B cell (primary cell): ENCODE data around the gene PLCB3. TPM values are rescaled to one million over a fixed set of nuclear protein-coding genes. Genes with fewer than 3 reads are reported as not detected.

Source experiments
- ATAC-seq: fragments of 200-7000 bp; cut with Tn5 transposase; one replicate; pipeline ENCODE4 v1.10.0; 2021; ENCODE audit warnings: low read depth, mild to moderate bottlenecking, moderate number of reproducible peaks, moderate library complexity
- CTCF ChIA-PET: fragments of 350-600 bp; sonication (Branson Sonifier 250); formaldehyde crosslinking; loops from one replicate; lab custom pipeline; 2021; ENCODE audit warnings: antibody characterized with exemption, inconsistent platforms; lab: Charles Lee
- POLR2A ChIA-PET: fragments of 350-600 bp; sonication (Branson Sonifier 250); formaldehyde crosslinking; loops from one replicate; lab custom pipeline; 2021; ENCODE audit warnings: antibody characterized with exemption; lab: Charles Lee
- DNase-seq: peaks from one replicate; pipeline ENCODE4 v3.0.0; 2013
- H2AFZ ChIP-seq: 2 replicates; pipeline ENCODE4 v1.6.1; 2012; ENCODE audit warnings: mild to moderate bottlenecking, low read depth, low read length; ENCODE audit not compliant: insufficient read depth, poor library complexity, severe bottlenecking
- H3K27ac ChIP-seq, 2 donors: 1 replicate in 1 of 2; 2 replicates in 1 of 2; pipeline ENCODE4 v1.5.1; 2012 to 2013; ENCODE audit warnings: low read length in 2 of 2, mild to moderate bottlenecking in 2 of 2, moderate library complexity in 1 of 2
- H3K27me3 ChIP-seq, 4 experiments: fragments of 200-600 bp in 1 of 4; sonication (generic) in 1 of 4; replicated peaks in 1 of 4; 1 replicate in 2 of 4; 2 replicates in 2 of 4; pipeline versions ENCODE4 v1.6.1 to v1.7.0; 2013 to 2016; ENCODE audit warnings: low read length in 3 of 4, mild to moderate bottlenecking in 2 of 4, mixed read lengths in 1 of 4, moderate library complexity in 1 of 4; ENCODE audit not compliant: insufficient read depth in 4 of 4, control insufficient read depth in 3 of 4; ENCODE audit errors: control extremely low read depth in 1 of 4
- H3K36me3 ChIP-seq, 2 experiments: replicated peaks in 1 of 2; 1 replicate in 1 of 2; 2 replicates in 1 of 2; pipeline versions ENCODE4 v1.6.1 to v1.7.1; 2013; ENCODE audit warnings: low read length in 1 of 2; ENCODE audit not compliant: insufficient read depth in 2 of 2, control insufficient read depth in 1 of 2; ENCODE audit errors: control extremely low read depth in 1 of 2, extremely low read depth in 1 of 2
- H3K4me1 ChIP-seq, 2 donors: fragments of 200-600 bp in 1 of 2; sonication (generic) in 1 of 2; 1 replicate in 1 of 2; 2 replicates in 1 of 2; pipeline versions ENCODE4 v1.5.1 to v1.6.1; 2013 to 2017; ENCODE audit warnings: low read length in 2 of 2; ENCODE audit not compliant: control insufficient read depth in 2 of 2, insufficient read depth in 2 of 2
- H3K4me2 ChIP-seq: replicated peaks from 2 replicates; pipeline ENCODE3; 2012; ENCODE audit warnings: mild to moderate bottlenecking, low read depth, low read length; ENCODE audit not compliant: poor library complexity, severe bottlenecking
- H3K4me3 ChIP-seq, 5 experiments: fragments of 200-600 bp in 1 of 5; sonication (generic) in 1 of 5; 1 replicate in 3 of 5; 2 replicates in 2 of 5; pipeline versions ENCODE4 v1.5.1 to v1.7.0; 2011 to 2016; ENCODE audit warnings: low read length in 4 of 5, mild to moderate bottlenecking in 4 of 5, low read depth in 2 of 5, control low read depth in 1 of 5, moderate library complexity in 1 of 5; ENCODE audit not compliant: insufficient read depth in 1 of 5; ENCODE audit errors: control extremely low read depth in 1 of 5, extremely low read depth in 1 of 5
- H3K79me2 ChIP-seq: fragments of 200-600 bp; sonication (generic); one replicate; pipeline ENCODE4 v1.6.0; 2016; ENCODE audit warnings: low read length; ENCODE audit not compliant: control insufficient read depth, insufficient read depth
- H3K9ac ChIP-seq: fragments of 200-600 bp; sonication (generic); 2 replicates; pipeline ENCODE4 v1.6.1; 2017; ENCODE audit warnings: mild to moderate bottlenecking, low read length, moderate library complexity
- H3K9me3 ChIP-seq, 3 donors: one replicate each; pipeline versions ENCODE4 v1.6.1 to v1.7.1; 2013; ENCODE audit warnings: low read length in 2 of 3; ENCODE audit not compliant: control insufficient read depth in 2 of 3, insufficient read depth in 1 of 3; ENCODE audit errors: control extremely low read depth in 1 of 3
- H4K20me1 ChIP-seq: 2 replicates; pipeline ENCODE4 v1.6.0; 2012; ENCODE audit warnings: mild to moderate bottlenecking, low read length; ENCODE audit not compliant: insufficient read depth, control insufficient read depth, poor library complexity, severe bottlenecking
- H3K27ac Mint-ChIP-seq: one replicate; pipeline ENCODE4 v1.8.0; 2021; ENCODE audit warnings: mixed read lengths
- H3K27me3 Mint-ChIP-seq: one replicate; pipeline ENCODE4 v1.8.0; 2021; ENCODE audit warnings: mixed read lengths
- H3K4me1 Mint-ChIP-seq: one replicate; pipeline ENCODE4 v1.8.0; 2021; ENCODE audit warnings: mixed read lengths
- H3K4me3 Mint-ChIP-seq: one replicate; pipeline ENCODE4 v1.8.0; 2021; ENCODE audit warnings: mixed read lengths
- H3K9me3 Mint-ChIP-seq: one replicate; pipeline ENCODE4 v1.8.0; 2022; ENCODE audit warnings: mixed read lengths; ENCODE audit not compliant: insufficient read depth
- EZH2 ChIP-seq: IDR thresholded peaks from 2 replicates; pipeline ENCODE4 v1.6.1; 2012; ENCODE audit warnings: borderline replicate concordance, low read depth, mild to moderate bottlenecking, moderate library complexity, low read length; ENCODE audit not compliant: insufficient read depth, poor library complexity, severe bottlenecking
- WGBS: methylation state at CpG from one replicate; pipeline ENCODE4 v1.1.5; 2013; ENCODE audit warnings: missing lambda C conversion rate; ENCODE audit not compliant: insufficient coverage; 5-methylcytosine and 5-hydroxymethylcytosine counted together
- intact Hi-C: fragments of 100-400 bp; cut with micrococcal nuclease; formaldehyde crosslinking; loops from one replicate; pipeline ENCODE4 v1.10.0; 2022
- polyA plus RNA-seq: library from polyadenylated mRNA; depleted of rRNA; stranded (reverse); fragments of >200 nt; gene quantifications from 2 replicates; pipeline ENCODE4 v1.2.3, GENCODE V29; 2012
- total RNA-seq, 2 donors: library from RNA; stranded (reverse); fragments of 120-200 nt in 1 of 2; gene quantifications; 1 replicate in 1 of 2; 2 replicates in 1 of 2; pipeline versions ENCODE4 v1.2.3 to v1.2.4, GENCODE V29; 2013 to 2022
- TF ChIP-seq, protein P1 (sequence below): fragments of 200-600 bp; IDR thresholded peaks from one replicate; pipeline ENCODE4 v1.8.0; 2022; ENCODE audit warnings: antibody characterized with exemption, mild to moderate bottlenecking

Gene PLCB3
- total and polyA plus RNA-seq, 2 donors (not counting 1 experiment from before 2014, with no cell fraction given): 3.0 to 8.1 TPM

DNA sequence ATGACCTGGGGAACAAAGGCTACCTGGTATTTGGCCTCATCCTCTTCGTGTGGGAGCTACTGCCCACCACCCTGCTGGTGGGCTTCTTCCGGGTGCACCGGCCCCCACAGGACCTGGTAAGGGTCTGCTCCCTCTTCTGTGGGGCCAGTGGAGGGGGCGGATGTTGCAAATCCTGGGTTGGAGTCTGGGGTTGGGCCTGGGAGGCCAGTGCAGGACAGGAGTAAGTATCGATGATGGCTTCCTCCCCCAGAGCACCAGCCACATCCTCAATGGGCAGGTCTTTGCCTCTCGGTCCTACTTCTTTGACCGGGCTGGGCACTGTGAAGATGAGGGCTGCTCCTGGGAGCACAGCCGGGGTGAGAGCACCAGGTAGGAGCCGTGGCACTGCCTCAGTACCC lies 37.0 kb downstream of the PLCB3 start:
- H3K27ac Mint-ChIP-seq: no peak overlapping the region
- no peak overlapping the region for H3K4me3 Mint-ChIP-seq

DNA sequence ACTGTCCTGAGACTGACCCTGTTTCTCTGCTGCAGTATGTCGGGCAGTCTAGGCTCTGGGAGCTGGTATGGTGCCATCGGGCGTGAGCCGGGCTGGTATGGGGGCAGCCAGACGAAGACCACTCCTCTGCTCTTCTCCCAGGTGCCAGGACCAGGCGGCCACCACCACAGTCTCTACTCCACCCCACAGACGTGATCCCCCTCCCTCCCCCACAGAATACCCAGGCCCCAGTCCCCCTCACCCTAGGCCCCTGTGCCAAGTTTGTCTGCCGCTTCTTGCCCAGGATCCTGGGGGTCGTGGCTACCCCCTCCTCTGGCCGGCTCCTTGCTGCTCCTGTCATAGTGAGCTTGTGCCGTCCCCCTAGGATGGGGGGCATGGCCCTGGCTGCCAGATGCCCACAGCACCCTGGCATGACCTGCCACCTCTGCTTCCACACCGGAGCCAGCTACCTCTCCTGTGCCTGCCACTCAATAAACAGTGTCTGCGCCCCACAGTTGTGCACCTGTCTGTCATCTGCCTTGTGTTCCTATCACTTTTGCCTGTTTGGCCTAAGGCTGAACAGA lies 37.8 kb downstream of the PLCB3 start:
- peaks cover 16% of the 10 kb centered on the region for H3K79me2 ChIP-seq
- intact Hi-C loops: no loop called here
- no peak for TF ChIP-seq EZH2
- TF ChIP-seq, protein P1, sequence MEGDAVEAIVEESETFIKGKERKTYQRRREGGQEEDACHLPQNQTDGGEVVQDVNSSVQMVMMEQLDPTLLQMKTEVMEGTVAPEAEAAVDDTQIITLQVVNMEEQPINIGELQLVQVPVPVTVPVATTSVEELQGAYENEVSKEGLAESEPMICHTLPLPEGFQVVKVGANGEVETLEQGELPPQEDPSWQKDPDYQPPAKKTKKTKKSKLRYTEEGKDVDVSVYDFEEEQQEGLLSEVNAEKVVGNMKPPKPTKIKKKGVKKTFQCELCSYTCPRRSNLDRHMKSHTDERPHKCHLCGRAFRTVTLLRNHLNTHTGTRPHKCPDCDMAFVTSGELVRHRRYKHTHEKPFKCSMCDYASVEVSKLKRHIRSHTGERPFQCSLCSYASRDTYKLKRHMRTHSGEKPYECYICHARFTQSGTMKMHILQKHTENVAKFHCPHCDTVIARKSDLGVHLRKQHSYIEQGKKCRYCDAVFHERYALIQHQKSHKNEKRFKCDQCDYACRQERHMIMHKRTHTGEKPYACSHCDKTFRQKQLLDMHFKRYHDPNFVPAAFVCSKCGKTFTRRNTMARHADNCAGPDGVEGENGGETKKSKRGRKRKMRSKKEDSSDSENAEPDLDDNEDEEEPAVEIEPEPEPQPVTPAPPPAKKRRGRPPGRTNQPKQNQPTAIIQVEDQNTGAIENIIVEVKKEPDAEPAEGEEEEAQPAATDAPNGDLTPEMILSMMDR: no peak
- no peak for DNase-seq
- no peak overlapping the region for H3K4me3 ChIP-seq
- H3K27ac ChIP-seq: no peak overlapping the region
- Mint-ChIP-seq H3K27me3 (peaks cover 17% of the 10 kb centered on the region), H3K9me3 (no peaks in the 10 kb centered on the region), H3K27ac (no peak overlapping the region), H3K4me3 (no peak overlapping the region), H3K4me1 (peaks cover 19% of the 10 kb centered on the region)
- H3K4me2 ChIP-seq: no peak overlapping the region
- no peaks in the 10 kb centered on the region for H3K36me3 ChIP-seq
- no peak overlapping the region for H2AFZ ChIP-seq
- peaks cover 0 to 11% (median 0%) of the 10 kb centered on the region in 3 donors for H3K9me3 ChIP-seq
- no peak overlapping the region for H3K9ac ChIP-seq
- POLR2A ChIA-PET: no interaction called here
- H4K20me1 ChIP-seq: peaks cover 32% of the 10 kb centered on the region
- 96% methylated on average over 12 of the region's 13 CpGs for WGBS
- CTCF ChIA-PET: interaction anchor here (1.2 to 6.8 kb wide), 5 partner anchors 14 to 85 kb away, joined by 3 to 47 read pairs (median 6); partner anchors contain the start of gene CATSPERZ
- peaks cover 0 to 32% (median 20%) of the 10 kb centered on the region in 4 experiments for H3K27me3 ChIP-seq
- no peak for ATAC-seq
- H3K4me1 ChIP-seq: peaks cover 19 to 30% of the 10 kb centered on the region in 2 donors

More for the DNA sequence above, 37.0 kb downstream of the PLCB3 start:
- ChIA-PET POLR2A (no interaction called here), CTCF (interaction anchor here (2.1 to 6.8 kb wide), 3 partner anchors 14 to 84 kb away, joined by 5 to 47 read pairs (median 8); partner anchors contain the start of gene CATSPERZ)
- Histone ChIP-seq H3K79me2 (peaks cover 21% of the 10 kb centered on the region), H4K20me1 (peaks cover 32% of the 10 kb centered on the region), H3K4me1 (peaks cover 26 to 34% of the 10 kb centered on the region in 2 donors), H3K27ac (no peak overlapping the region), H3K27me3 (peaks cover 0 to 25% (median 15%) of the 10 kb centered on the region in 4 experiments), H3K9me3 (peaks cover 0 to 11% (median 0%) of the 10 kb centered on the region in 3 donors), H3K36me3 (no peaks in the 10 kb centered on the region), H2AFZ (no peak overlapping the region), H3K9ac (no peak overlapping the region), H3K4me2 (no peak overlapping the region), H3K4me3 (no peak overlapping the region)
- intact Hi-C loops: no loop called here
- DNase-seq (no peak), ATAC-seq (no peak)
- peaks cover 23% of the 10 kb centered on the region for H3K4me1 Mint-ChIP-seq
- H3K9me3 Mint-ChIP-seq: no peaks in the 10 kb centered on the region
- H3K27me3 Mint-ChIP-seq: peaks cover 13% of the 10 kb centered on the region
- 90% methylated on average over 8 of the region's 9 CpGs for WGBS
- TF ChIP-seq EZH2: no peak
- TF ChIP-seq, protein P1: no peak
